ENCODE measurements around the gene ITGAL. TPM values are rescaled to one million over a fixed set of nuclear protein-coding genes. Genes with fewer than 3 reads are reported as not detected.

The ITGAL gene
- total and polyA plus RNA-seq, 11 donors: 0.25 to 29.5 (median 1.6) TPM

DNA sequence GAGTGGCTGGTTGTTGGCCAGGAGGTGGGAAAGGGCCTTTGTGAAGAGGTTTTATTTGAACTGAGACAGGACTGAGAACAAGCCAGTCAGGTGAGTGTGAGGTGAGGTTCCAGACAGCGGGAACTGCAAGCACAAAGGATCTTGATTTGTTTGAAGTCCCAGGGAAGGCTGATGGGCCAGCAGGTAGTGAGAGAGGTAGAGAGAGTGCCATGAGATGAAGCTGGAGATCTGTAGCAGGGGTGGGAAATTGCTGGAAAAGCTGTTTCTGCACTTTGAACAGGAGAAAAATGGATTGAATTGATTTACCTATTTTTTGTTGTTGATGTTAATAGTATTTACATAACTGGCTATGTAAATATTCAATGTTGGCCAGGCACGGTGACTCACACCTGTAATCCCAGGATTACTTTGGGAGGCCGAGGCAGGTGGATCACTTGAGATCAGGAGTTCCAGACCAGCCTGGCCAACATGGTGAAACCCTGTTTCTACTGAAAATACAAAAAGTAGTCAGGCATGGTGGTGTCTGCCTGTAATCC is 35.0 kb upstream of the ITGAL start:
- DNase-seq: no peak
- Histone ChIP-seq H3K36me3 (peaks cover 0 to 3% (median 0%) of the 10 kb centered on the region in 9 donors), H3K27ac (no peak overlapping the region), H3K9me3 (no peaks in the 10 kb centered on the region), H3K4me3 (no peak overlapping the region), H3K27me3 (no peaks in the 10 kb centered on the region), H3K4me1 (peaks cover 0 to 6% (median 0%) of the 10 kb centered on the region in 12 donors)
- TF ChIP-seq POLR2A (IDR thresholded peaks at IDR 0.05): no peak
- TF ChIP-seq, protein P1, sequence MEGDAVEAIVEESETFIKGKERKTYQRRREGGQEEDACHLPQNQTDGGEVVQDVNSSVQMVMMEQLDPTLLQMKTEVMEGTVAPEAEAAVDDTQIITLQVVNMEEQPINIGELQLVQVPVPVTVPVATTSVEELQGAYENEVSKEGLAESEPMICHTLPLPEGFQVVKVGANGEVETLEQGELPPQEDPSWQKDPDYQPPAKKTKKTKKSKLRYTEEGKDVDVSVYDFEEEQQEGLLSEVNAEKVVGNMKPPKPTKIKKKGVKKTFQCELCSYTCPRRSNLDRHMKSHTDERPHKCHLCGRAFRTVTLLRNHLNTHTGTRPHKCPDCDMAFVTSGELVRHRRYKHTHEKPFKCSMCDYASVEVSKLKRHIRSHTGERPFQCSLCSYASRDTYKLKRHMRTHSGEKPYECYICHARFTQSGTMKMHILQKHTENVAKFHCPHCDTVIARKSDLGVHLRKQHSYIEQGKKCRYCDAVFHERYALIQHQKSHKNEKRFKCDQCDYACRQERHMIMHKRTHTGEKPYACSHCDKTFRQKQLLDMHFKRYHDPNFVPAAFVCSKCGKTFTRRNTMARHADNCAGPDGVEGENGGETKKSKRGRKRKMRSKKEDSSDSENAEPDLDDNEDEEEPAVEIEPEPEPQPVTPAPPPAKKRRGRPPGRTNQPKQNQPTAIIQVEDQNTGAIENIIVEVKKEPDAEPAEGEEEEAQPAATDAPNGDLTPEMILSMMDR (IDR thresholded peaks at IDR 0.05): no peak
- ATAC-seq: no peak
- 77 to 86% (median 81%) methylated on average over 3 of the region's 3 CpGs for WGBS, 4 donors
- intact Hi-C loops (cut with DNase I): loop anchor here in 3 of 10 donors (5.0 to 10.0 kb wide), 2 partner anchors 185 to 187 kb away; no protein-coding TSS in a partner anchor

DNA sequence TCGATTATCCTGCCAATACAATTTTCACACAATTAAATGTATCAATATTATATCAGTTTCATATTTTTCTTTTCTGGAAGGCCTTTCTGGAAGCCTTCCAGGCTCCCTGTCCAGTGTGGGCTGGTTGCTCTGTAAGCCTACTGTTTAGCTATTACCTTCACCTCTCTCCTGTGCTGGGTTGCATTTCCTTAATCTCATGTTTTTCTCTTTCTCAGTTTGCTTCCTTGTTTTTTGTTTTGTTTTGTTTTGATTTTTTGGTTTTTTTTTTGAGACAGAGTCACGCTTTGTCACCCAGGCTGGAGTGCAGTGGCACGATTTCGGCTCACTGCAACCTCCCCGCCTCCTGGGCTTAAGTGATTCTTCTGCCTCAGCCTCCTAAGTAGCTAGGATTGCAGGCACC is 33.7 kb upstream of the ITGAL start:
- no peak overlapping the region for H3K4me3 ChIP-seq
- 91 to 93% (median 92%) methylated on average over 5 of the region's 5 CpGs for WGBS, 4 donors
- intact Hi-C loops (cut with DNase I): loop anchor here in 3 of 10 donors (5.0 to 10.0 kb wide), 2 partner anchors 183 to 186 kb away; no protein-coding TSS in a partner anchor
- ATAC-seq (no peak), DNase-seq (no peak)
- no peaks in the 10 kb centered on the region for H3K9me3 ChIP-seq
- no peaks in the 10 kb centered on the region for H3K27me3 ChIP-seq
- H3K4me1 ChIP-seq: peaks cover 0 to 15% (median 4%) of the 10 kb centered on the region in 12 donors
- H3K27ac ChIP-seq: no peak overlapping the region
- TF ChIP-seq, protein P1 (IDR thresholded peaks at IDR 0.05): no peak
- TF ChIP-seq POLR2A (IDR thresholded peaks at IDR 0.05): no peak
- H3K36me3 ChIP-seq: peaks cover 0 to 15% (median 6%) of the 10 kb centered on the region in 9 donors

DNA sequence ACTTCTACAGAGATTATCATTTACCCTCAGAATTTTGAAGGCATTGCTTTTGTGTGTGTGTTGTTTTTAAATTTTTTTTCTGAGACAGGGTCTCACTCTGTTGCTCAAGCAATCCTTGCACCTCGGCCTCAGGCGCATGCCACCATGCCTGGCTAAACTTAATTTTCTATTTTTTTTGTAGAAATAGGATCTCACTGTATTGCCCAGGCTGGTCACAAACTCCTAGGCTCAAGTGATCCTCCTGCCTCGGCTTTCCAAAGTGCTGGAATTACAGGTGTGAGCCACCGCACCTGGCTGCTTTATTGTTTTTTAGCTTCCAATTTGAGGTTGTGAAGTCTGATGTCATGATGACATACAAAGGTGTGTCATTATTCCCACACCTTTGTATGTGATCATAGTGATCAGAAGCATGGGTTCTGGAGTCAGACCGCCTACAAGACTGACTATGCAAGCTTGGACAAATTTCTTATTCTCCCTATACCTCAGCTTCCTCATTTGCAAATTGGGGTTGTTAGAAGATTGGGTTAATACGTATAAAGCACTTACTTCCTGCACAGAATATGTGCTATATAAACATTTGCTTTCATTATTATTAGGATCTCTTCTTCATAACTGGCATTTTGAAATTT is 32.7 kb upstream of the ITGAL start:
- 84 to 90% (median 86%) methylated on average over 6 of the region's 6 CpGs for WGBS, 4 donors
- Histone ChIP-seq H3K4me3 (no peak overlapping the region), H3K27ac (peak overlapping the region in 1 of 12 donors; percentile 3), H3K36me3 (peaks cover 0 to 23% (median 6%) of the 10 kb centered on the region in 9 donors), H3K27me3 (no peaks in the 10 kb centered on the region), H3K4me1 (peaks cover 0 to 25% (median 13%) of the 10 kb centered on the region in 12 donors), H3K9me3 (no peaks in the 10 kb centered on the region)
- DNase-seq: no peak
- no peak for TF ChIP-seq POLR2A (IDR thresholded peaks at IDR 0.05)
- TF ChIP-seq, protein P1 (IDR thresholded peaks at IDR 0.05): no peak
- intact Hi-C loops (cut with DNase I): loop anchor here in 5 of 10 donors (5.0 to 10.0 kb wide), 5 partner anchors 165 to 185 kb away; partner anchors contain the start of gene ZNF689 (in 1 of the 5)
- ATAC-seq: no peak

DNA sequence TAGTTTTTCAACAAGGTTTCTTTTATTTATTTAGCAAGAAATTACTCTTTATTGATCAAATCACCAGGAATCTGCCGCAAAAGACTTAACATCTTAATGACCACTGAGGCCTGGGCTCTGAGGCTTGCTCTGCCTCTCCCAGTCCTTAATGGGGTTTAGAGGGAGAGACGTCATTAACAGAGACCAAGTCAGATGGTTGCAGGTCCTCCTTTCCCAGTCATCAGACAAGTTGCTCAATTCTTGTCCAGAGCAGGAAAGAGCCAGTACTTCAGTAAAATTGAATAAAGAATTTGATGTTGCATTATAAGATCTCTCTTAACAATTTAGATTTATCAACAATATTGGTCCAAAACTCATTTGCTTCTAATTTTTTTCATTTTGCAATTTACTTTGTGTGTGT is 28.9 kb upstream of the ITGAL start:
- H3K4me1 ChIP-seq: peaks cover 0 to 34% (median 17%) of the 10 kb centered on the region in 12 donors
- TF ChIP-seq POLR2A (IDR thresholded peaks at IDR 0.05): no peak
- TF ChIP-seq, protein P1 (IDR thresholded peaks at IDR 0.05): no peak
- peaks cover 0 to 23% (median 6%) of the 10 kb centered on the region in 9 donors for H3K36me3 ChIP-seq
- WGBS, 4 donors: 76 to 89% (median 87%) methylated on average over 2 of the region's 2 CpGs
- peak overlapping the region in 2 of 12 donors; percentile 2 to 85 for H3K4me3 ChIP-seq
- ATAC-seq (no peak), DNase-seq (no peak)
- no peaks in the 10 kb centered on the region for H3K27me3 ChIP-seq
- intact Hi-C loops (cut with DNase I): loop anchor here in 4 of 10 donors (2.0 to 10.0 kb wide), 4 partner anchors 83 to 171 kb away; partner anchors contain the start of genes ZNF689 (in 1 of the 4) and ZNF768 (in 1 of the 4)
- no peaks in the 10 kb centered on the region for H3K9me3 ChIP-seq
- no peak overlapping the region for H3K27ac ChIP-seq

All from heart left ventricle (tissue), 16 donors.